ENCODE results near the gene CS. TPM values are rescaled to one million over a fixed set of nuclear protein-coding genes. Genes with fewer than 3 reads are reported as not detected.

CS gene
- polyA plus RNA-seq, 1 donor from 2014 or later: 65.7 TPM

GRCh38 chr12:56330936-56331490 lies 30.9 kb upstream of the CS start:
- no peaks in the 10 kb centered on the region for H3K9me2 ChIP-seq (ENCODE audit: insufficient read depth, low read length)
- no peaks in the 10 kb centered on the region for H3K79me2 ChIP-seq (replicated peaks; ENCODE audit: insufficient read depth, low read length)
- H4K20me1 ChIP-seq (ENCODE audit: insufficient read depth): no peaks in the 10 kb centered on the region
- no peaks in the 10 kb centered on the region for H3K36me3 ChIP-seq (ENCODE audit: insufficient read depth, low read length)
- H3K9me3 ChIP-seq (ENCODE audit: low read length): no peaks in the 10 kb centered on the region
- TF ChIP-seq RAD21 (conservative IDR thresholded peaks at IDR 0.05) (no peak), TAF1 (IDR thresholded peaks at IDR 0.05; ENCODE audit: low read depth) (no peak), SMC3 (conservative IDR thresholded peaks at IDR 0.05; ENCODE audit: poor library complexity) (no peak)
- TF ChIP-seq, protein P1, sequence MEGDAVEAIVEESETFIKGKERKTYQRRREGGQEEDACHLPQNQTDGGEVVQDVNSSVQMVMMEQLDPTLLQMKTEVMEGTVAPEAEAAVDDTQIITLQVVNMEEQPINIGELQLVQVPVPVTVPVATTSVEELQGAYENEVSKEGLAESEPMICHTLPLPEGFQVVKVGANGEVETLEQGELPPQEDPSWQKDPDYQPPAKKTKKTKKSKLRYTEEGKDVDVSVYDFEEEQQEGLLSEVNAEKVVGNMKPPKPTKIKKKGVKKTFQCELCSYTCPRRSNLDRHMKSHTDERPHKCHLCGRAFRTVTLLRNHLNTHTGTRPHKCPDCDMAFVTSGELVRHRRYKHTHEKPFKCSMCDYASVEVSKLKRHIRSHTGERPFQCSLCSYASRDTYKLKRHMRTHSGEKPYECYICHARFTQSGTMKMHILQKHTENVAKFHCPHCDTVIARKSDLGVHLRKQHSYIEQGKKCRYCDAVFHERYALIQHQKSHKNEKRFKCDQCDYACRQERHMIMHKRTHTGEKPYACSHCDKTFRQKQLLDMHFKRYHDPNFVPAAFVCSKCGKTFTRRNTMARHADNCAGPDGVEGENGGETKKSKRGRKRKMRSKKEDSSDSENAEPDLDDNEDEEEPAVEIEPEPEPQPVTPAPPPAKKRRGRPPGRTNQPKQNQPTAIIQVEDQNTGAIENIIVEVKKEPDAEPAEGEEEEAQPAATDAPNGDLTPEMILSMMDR (IDR thresholded peaks at IDR 0.05; ENCODE audit: poor library complexity, severe bottlenecking): no peak
- H3F3A ChIP-seq (ENCODE audit: insufficient read depth, low read length, poor library complexity, severe bottlenecking): peaks cover 3% of the 10 kb centered on the region
- H3K27ac ChIP-seq (ENCODE audit: low read length): no peak overlapping the region
- no peak overlapping the region for H3K4me3 ChIP-seq (ENCODE audit: low read length)
- no peaks in the 10 kb centered on the region for H3K27me3 ChIP-seq (ENCODE audit: insufficient read depth, low read depth, low read length)
- H2AFZ ChIP-seq (ENCODE audit: low read depth, low read length): no peak overlapping the region
- H3K9ac ChIP-seq (ENCODE audit: low read length): no peak overlapping the region
- no peak overlapping the region for H3K4me2 ChIP-seq (ENCODE audit: low read length)

DNA sequence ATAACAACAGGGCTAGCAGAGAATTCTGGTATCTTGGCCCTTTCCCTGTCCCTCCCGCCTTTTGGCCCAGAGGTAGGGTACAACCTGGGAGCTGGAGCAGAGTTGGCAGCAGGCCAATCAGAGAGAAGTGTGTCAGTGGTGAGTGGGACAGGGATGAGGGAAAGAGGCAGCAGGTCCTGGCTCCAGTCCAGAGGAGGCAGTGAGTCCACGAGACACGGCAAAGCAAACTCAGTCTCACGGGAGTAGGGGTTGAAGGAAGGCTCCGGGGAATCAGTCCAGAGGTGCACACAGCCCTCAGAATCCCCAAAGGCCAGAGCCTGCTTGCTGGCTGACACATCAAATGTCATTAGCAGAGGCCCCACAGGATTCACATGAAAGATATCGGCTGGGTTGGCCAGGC lies 26.4 kb upstream of the CS start:
- no peaks in the 10 kb centered on the region for H3K9me2 ChIP-seq (ENCODE audit: insufficient read depth, low read length)
- no peak overlapping the region for H3K4me2 ChIP-seq (ENCODE audit: low read length)
- H3K27ac ChIP-seq (ENCODE audit: low read length): no peak overlapping the region
- H3K9me3 ChIP-seq (ENCODE audit: low read length): no peaks in the 10 kb centered on the region
- H3K4me3 ChIP-seq (ENCODE audit: low read length): no peak overlapping the region
- no peaks in the 10 kb centered on the region for H3F3A ChIP-seq (ENCODE audit: insufficient read depth, low read length, poor library complexity, severe bottlenecking)
- no peaks in the 10 kb centered on the region for H3K79me2 ChIP-seq (replicated peaks; ENCODE audit: insufficient read depth, low read length)
- no peaks in the 10 kb centered on the region for H3K36me3 ChIP-seq (ENCODE audit: insufficient read depth, low read length)
- no peak for TF ChIP-seq TAF1 (IDR thresholded peaks at IDR 0.05; ENCODE audit: low read depth)
- TF ChIP-seq POLR2AphosphoS5 (IDR thresholded peaks at IDR 0.05): no peak
- TF ChIP-seq SMC3 (conservative IDR thresholded peaks at IDR 0.05; ENCODE audit: poor library complexity): no peak
- no peak for TF ChIP-seq MXI1 (conservative IDR thresholded peaks at IDR 0.05; ENCODE audit: poor library complexity, severe bottlenecking)
- TF ChIP-seq REST (IDR thresholded peaks at IDR 0.05; ENCODE audit: borderline replicate concordance): no peak
- TF ChIP-seq, protein P1 (IDR thresholded peaks at IDR 0.05; ENCODE audit: poor library complexity, severe bottlenecking): no peak
- no peak for TF ChIP-seq EZH2 (IDR thresholded peaks at IDR 0.05; ENCODE audit: borderline replicate concordance, insufficient read depth, low read length, poor library complexity, severe bottlenecking)
- TF ChIP-seq EP300 (conservative IDR thresholded peaks at IDR 0.05; ENCODE audit: poor library complexity, severe bottlenecking): no peak
- H3K9ac ChIP-seq (ENCODE audit: low read length): no peak overlapping the region
- H4K20me1 ChIP-seq (ENCODE audit: insufficient read depth): no peaks in the 10 kb centered on the region
- H3K27me3 ChIP-seq (ENCODE audit: insufficient read depth, low read depth, low read length): no peaks in the 10 kb centered on the region
- no peak overlapping the region for H2AFZ ChIP-seq (ENCODE audit: low read depth, low read length)
